GM12891 (cell line): ENCODE data around the gene CMTM6.

Experiments
- POLR2A ChIP-seq: IDR thresholded peaks from 2 replicates; pipeline ENCODE4 v1.6.1; 2011; ENCODE audit warnings: low read depth, low read length, control low read depth
- POLR2AphosphoS5 ChIP-seq: IDR thresholded peaks from 2 replicates; pipeline ENCODE4 v1.6.1; 2011; ENCODE audit warnings: low read depth, low read length, control low read depth
- TAF1 ChIP-seq: IDR thresholded peaks from 2 replicates; pipeline ENCODE4 v1.6.1; 2011; ENCODE audit warnings: low read depth, low read length, control low read depth

- no peak for TF ChIP-seq POLR2A
- no peak for TF ChIP-seq POLR2AphosphoS5
- TF ChIP-seq TAF1: no peak
Measured at GRCh38 chr3:32551496-32551895, 48.8 kb upstream of the CMTM6 start.
